Measurements from ENCODE around the gene CSTPP1.
A peak's percentile ranks its signal among the peaks of the same experiment; 100 is the strongest.
"Not testable (repeated sequence)": the region's sequence is repeated elsewhere in the genome, so short reads cannot be mapped to it uniquely, and the experiment has no call there.

The CSTPP1 gene

DNA sequence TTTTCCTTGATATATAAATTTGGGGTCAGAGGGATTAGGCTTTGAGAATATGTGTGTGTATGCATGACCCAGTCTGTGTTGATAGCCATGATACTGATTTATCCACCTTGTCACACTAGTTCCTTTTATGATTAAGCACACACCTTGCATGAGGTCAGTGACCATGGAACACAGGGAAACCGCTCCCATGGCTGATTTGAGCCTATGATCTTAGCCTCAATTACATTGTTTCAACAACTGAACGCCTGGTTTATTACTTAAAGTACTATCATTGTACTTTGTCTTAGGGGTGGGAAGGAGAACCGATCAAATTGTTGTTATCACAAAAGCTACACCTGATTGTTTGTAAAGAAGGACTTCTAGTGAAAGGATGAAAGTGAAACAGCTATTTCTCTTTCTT lies 169.4 kb downstream of the CSTPP1 start:
- no peak for DNase-seq

- DNase-seq = no peak
These were observed 170.3 kb downstream of the CSTPP1 start for GRCh38 chr11:47106798-47107411.

- DNase-seq = no peak
These were observed 171.2 kb downstream of the CSTPP1 start for GRCh38 chr11:47107744-47108143.

DNA sequence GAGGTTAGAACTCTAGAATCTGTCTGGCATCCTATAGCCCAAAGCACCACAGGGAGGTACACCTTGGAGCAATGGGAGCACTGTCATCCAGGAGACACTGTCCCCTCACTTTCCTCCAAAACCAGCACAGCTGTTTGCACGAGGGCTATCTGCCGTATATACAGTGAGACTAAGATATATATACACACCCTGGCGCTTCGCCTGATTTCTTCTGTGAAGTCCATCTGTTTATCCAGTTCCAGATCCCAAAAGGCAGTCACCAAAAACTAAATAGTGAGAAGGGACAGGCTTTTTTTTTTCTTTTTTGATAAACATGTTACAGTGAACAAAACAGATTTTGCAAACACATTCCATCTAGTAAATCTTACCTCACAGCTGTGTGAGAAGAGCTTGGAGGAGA lies 171.7 kb downstream of the CSTPP1 start:
- no peak for DNase-seq

DNA sequence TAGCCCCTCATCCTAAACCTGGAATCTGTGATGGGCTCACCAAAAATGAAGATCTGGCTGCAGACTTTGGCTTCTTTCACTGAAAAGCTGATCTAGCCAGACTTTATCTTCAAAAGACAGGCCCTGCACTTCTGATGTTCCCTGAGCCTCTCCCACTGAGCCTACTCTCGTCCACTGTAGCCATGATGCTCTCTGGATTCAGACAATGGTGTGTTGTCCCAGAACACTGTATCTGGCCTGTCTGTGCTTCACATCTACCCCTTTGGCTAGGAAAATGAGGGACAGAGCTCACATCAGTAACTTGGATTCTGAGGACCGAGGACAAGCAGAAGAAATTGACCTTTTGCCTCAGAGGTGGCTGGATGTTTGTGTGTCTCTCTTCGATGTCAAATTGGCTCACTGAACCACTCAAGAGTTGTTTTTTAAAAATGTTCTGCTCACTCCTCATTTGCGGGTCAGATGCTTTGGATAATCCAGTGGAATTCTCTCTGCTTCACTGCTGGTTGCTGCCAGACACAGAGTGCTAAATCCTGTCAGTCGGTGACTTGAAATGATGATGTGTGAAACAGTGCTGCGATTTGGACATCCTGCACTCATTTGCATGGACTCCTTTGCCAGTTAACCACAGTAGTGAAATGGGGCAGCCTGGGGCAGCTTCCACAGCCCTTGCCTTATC lies 172.6 kb downstream of the CSTPP1 start:
- no peak for DNase-seq

DNA sequence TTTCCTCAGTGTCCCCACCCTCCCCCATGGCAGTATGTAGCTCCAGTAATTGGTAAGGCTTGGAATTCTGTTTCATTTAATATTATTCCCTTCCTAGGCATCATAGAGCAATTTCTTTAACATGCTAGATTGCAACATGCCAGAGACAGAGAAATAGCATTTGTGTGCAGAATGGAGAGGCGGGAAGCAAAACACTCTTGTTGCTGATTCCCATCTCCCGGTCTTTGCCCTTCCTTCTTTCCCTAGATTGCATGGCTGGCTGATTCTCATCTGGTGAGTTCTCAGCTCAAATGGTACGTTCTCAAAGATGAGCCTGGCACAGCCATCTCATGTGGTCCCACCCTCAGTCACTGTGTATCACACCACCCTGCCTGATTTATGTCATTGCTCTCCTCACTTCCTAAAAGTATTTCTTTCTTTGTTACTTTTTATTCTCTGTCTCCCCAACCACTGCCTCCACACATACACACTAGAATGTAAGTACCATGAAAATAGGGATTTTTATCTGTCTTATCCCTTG lies 173.2 kb downstream of the CSTPP1 start:
- no peak for DNase-seq

DNA sequence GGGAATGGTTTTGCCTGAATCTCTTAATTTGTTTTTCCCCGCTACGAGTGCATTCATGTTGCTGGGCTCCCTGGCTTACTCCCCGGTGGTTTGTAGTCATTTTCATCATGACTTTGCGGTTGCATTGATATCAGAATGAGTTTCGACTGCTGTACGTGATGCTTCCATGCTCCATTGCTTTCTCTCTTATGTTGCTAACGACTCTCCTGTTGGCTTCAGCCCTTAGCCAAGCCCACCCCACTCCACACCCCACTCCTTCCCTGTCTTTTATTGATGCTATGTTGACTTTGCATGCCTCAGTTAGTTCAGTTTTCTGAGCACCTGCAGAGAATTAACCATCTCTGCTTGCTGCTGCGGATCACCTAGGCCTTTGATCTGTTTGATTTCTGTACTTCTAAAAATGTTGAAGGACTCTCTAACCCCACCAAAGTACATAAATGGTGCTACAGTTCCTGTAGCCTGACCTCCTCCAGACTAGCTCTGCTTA lies 174.8 kb downstream of the CSTPP1 start:
- no peak for DNase-seq

GRCh38 chr11:47112941-47113340 lies 176.4 kb downstream of the CSTPP1 start:
- DNase-seq = not testable (repeated sequence)

- peak; percentile 43 to 81 (median 55) for DNase-seq
These were observed 182.6 kb downstream of the CSTPP1 start for GRCh38 chr11:47118958-47119688.

DNA sequence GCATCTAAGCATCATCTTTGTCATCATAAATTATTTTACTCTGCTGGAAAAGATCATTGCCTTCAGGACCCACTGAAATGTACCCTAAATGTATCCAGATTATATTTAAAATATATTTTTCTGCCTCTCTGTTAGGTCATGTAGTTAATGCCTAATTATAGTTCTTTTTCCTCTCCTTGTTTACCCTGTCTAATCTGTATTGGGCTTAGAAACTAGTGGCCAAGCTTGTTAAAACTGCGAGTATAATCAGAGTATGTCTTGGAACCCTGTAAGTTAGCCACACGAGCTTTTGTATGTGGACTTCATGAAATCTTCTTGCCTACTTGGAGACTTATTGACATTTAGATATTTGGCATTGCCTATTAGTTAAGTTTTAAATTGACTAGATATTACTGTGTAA lies 184.5 kb downstream of the CSTPP1 start:
- no peak for DNase-seq

GRCh38 chr11:47121731-47122130 lies 185.2 kb downstream of the CSTPP1 start:
- DNase-seq = no peak

- no peak for DNase-seq
These were observed 186.5 kb downstream of the CSTPP1 start for GRCh38 chr11:47123094-47123493.

- DNase-seq = no peak
These were observed 188.1 kb downstream of the CSTPP1 start for GRCh38 chr11:47124675-47125074.

DNA sequence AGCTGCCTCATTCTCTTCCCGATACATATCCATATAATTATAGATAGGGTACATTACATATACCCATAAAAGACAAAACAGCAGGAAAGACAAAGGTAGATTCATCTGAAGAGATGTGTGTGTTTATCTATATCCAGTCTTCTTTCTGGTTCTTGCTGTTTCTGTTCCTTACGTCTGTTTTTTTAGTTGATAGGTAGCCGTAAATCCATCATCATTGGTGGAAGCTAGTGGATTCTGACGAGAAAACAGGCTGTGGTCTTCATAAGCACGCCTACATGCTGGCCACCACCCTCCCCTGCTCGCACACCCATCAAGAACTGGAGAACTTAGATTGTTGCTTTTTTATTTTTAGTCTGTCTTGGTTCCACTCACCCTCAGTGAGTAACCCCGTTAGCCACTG lies 188.5 kb downstream of the CSTPP1 start:
- no peak for DNase-seq

- DNase-seq = no peak
These were observed 190.7 kb downstream of the CSTPP1 start for GRCh38 chr11:47127213-47127612.

- DNase-seq = no peak
These were observed 194.0 kb downstream of the CSTPP1 start for GRCh38 chr11:47130543-47130942.

DNA sequence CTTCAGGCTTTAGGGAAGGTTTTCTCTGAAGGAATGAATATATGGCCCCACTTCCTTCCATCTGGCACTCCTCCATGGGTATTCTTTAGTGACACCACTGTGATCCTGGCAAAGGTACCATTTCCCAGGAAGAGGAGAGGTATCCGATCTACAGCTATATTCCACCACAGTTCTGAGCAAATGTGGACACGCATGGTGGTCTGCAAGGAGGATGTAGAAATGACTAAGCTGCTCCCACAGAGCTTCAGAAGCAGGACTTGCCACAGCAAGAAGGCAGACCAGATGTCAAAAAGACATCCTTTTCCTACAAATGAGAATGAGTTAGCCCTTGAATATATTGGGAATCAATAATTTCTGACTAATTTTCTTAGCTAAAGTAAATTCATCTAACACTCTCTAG lies 194.6 kb downstream of the CSTPP1 start:
- DNase-seq = no peak

GRCh38 chr11:47132490-47132889 lies 195.9 kb downstream of the CSTPP1 start:
- DNase-seq = no peak

DNA sequence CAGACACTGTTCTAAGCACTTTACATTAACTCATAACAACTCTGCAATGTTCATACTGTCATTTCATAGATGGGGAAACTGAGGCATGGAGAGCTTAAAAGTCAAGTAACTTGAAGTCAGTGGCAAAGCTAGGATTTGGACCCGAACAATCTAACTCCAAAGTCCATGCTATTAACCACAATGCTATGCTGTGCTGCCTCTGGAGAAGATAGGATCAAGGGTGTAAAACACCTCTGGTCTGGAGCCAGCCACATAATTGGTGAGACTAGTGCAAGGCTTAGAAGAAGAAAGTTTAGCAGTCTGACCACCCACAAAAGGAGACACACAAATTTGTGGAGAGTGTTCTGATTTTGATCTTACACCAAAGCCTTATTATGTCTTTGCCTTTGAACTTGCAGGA lies 196.4 kb downstream of the CSTPP1 start:
- no peak for DNase-seq

DNA sequence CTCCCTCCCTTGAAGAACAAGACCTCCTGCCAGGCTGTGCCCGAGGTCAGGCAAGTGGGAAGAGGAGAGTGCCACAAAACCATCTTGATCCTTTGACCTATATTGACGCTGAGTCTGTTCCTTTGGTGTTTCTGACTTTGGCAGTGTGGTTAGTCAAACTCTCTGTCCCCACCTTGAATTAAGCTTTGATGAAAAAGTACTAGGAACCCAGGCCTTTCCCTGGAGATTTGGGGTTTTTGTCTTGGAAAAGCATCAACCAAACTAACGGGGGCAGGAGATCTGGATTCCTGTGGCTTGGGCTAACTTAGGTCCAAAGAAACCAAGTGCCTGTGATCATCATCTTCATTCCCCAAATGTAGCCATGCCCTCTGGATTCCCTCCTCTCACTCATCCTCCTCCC lies 199.8 kb downstream of the CSTPP1 start:
- no peak for DNase-seq

GRCh38 chr11:47136921-47137320 lies 200.4 kb downstream of the CSTPP1 start:
- DNase-seq = no peak

DNA sequence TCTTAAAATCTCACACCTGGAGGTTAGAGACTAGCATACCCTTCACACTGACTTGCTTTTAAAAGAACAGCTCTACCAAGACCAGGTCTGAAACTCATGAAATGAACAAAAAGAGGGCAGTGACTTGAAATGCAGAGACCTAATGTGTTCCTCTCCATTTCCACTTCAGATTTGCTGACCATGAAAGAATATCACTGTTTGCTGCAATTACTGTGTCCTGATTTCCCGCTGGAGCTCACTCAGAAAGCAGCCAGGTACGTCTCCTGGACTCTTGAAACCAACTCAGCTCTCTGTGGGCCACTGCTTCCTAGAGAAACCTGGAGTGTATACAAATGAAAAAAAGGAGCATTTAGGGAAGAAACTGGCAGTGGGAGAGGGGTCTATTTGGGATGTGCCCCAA lies 200.9 kb downstream of the CSTPP1 start:
- DNase-seq = no peak

DNA sequence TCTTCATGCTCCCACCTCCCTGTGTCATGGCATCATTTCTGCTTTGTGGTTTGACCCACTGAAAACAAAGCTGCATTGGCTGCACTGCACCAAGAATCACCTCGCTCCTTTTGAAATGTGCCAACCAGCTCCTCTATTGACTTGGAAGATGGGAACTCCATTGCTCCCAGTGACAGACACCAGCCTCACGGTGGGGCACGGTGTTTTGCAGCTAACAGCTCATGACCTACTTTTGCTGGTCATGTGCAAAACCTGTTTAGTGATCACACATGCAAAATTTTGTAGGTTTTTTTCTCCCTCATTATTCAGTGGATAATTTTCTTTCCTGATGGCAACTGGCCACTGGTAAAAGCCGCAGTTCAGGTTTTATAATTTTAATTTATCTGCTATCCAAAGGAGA lies 203.3 kb downstream of the CSTPP1 start:
- no peak for DNase-seq

DNA sequence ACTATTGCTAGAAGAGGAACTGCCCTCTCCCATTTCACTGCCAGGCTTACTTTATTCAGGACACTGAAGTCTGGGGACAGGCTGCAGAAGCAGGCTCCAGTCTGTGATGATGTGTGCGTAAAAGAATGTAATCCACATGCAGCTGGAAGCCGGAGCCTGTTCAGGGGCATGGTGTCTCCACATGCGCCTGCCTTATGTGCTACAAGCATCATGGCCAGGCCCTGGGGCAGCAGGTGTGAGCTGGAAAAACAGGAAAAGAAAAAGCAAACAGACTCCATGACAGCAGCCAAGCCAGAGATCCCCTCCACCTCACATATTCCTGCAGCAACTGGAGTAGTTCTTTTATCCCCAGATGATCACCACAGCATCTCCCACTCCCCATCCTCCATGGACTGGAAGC lies 206.8 kb downstream of the CSTPP1 start:
- no peak for DNase-seq
